HEK293 (cell line): ENCODE data around the gene SLC2A6.

ENCODE experiments used
- CTCF ChIA-PET: fragments of 350-600 bp; formaldehyde crosslinking; extraction: SDS; loops from one replicate; lab custom pipeline; 2021; ENCODE audit warnings: antibody characterized with exemption; lab: Yijun Ruan, JAX
- POLR2A ChIA-PET: fragments of 300-600 bp; formaldehyde crosslinking; extraction: SDS; loops from one replicate; lab custom pipeline; 2020; ENCODE audit warnings: antibody characterized with exemption, inconsistent platforms; lab: Yijun Ruan, JAX
- H3K27ac ChIP-seq: fragments of 200-500 bp; sonication (Bioruptor generic); 2 replicates; pipeline ENCODE4 v1.5.1; 2014; ENCODE audit warnings: low read depth, low read length, control low read depth, inconsistent platforms; ENCODE audit errors: extremely low read depth
- H3K36me3 ChIP-seq, 2 experiments: fragments of 200-500 bp in 1 of 2; sonication (Bioruptor generic) in 1 of 2; 1 replicate in 1 of 2; 2 replicates in 1 of 2; pipeline ENCODE4 v1.5.1; 2014 to 2017; ENCODE audit warnings: inconsistent platforms in 2 of 2, low read length in 2 of 2; ENCODE audit not compliant: control insufficient read depth in 2 of 2, insufficient read depth in 1 of 2
- H3K4me1 ChIP-seq: fragments of 200-500 bp; sonication (Bioruptor generic); 2 replicates; pipeline ENCODE4 v1.5.1; 2014; ENCODE audit warnings: mild to moderate bottlenecking, low read length, inconsistent platforms; ENCODE audit not compliant: control insufficient read depth, insufficient read depth
- H3K4me3 ChIP-seq: 2 replicates; pipeline ENCODE4 v1.5.1; 2011; ENCODE audit warnings: low read depth, mild to moderate bottlenecking, control low read depth, low read length, moderate library complexity
- H3K9me3 ChIP-seq: fragments of 200-500 bp; sonication (Bioruptor generic); 2 replicates; pipeline ENCODE4 v1.5.1; 2014; ENCODE audit warnings: low read depth, low read length, inconsistent platforms; ENCODE audit not compliant: control insufficient read depth, insufficient read depth
- BCL6B ChIP-seq: fragments of 450-650 bp; formaldehyde crosslinking; IDR thresholded peaks from 2 replicates; pipeline ENCODE4 v1.5.1; 2017; ENCODE audit warnings: missing biosample characterization, missing genetic modification characterization
- KLF17 ChIP-seq: fragments of 450-650 bp; formaldehyde crosslinking; IDR thresholded peaks from 2 replicates; pipeline ENCODE4 v1.5.1; 2016; ENCODE audit warnings: missing biosample characterization, missing genetic modification characterization
- SP2 ChIP-seq: fragments of 450-650 bp; formaldehyde crosslinking; IDR thresholded peaks from 2 replicates; pipeline ENCODE4 v1.5.1; 2016; ENCODE audit warnings: missing biosample characterization, missing genetic modification characterization
- ZBTB44 ChIP-seq: fragments of 450-650 bp; IDR thresholded peaks from 2 replicates; pipeline ENCODE4 v1.5.1; 2018; ENCODE audit warnings: missing biosample characterization, mild to moderate bottlenecking, missing genetic modification characterization
- ZBTB7A ChIP-seq: fragments of 450-650 bp; formaldehyde crosslinking; IDR thresholded peaks from 2 replicates; pipeline ENCODE4 v1.5.1; 2016; ENCODE audit warnings: low read depth, missing biosample characterization, missing genetic modification characterization
- ZNF114 ChIP-seq: fragments of 450-650 bp; formaldehyde crosslinking; IDR thresholded peaks from 2 replicates; pipeline ENCODE4 v1.5.0; 2017; ENCODE audit warnings: missing biosample characterization, missing genetic modification characterization
- ZNF133 ChIP-seq: fragments of 450-650 bp; formaldehyde crosslinking; IDR thresholded peaks from 2 replicates; pipeline ENCODE4 v1.5.1; 2016; ENCODE audit warnings: missing biosample characterization, missing genetic modification characterization
- ZNF148 ChIP-seq: fragments of 450-650 bp; formaldehyde crosslinking; IDR thresholded peaks from 2 replicates; pipeline ENCODE4 v1.5.0; 2017; ENCODE audit warnings: missing biosample characterization, missing genetic modification characterization, borderline replicate concordance
- ZNF23 ChIP-seq: fragments of 450-650 bp; formaldehyde crosslinking; IDR thresholded peaks from 2 replicates; pipeline ENCODE4 v1.5.1; 2016; ENCODE audit warnings: missing biosample characterization, missing genetic modification characterization, borderline replicate concordance
- ZNF280C ChIP-seq: fragments of 450-650 bp; formaldehyde crosslinking; IDR thresholded peaks from 2 replicates; pipeline ENCODE4 v1.5.1; 2016; ENCODE audit warnings: missing biosample characterization, missing genetic modification characterization
- ZNF433 ChIP-seq: fragments of 450-650 bp; formaldehyde crosslinking; IDR thresholded peaks from 2 replicates; pipeline ENCODE4 v1.5.1; 2016; ENCODE audit warnings: missing biosample characterization, missing genetic modification characterization, low read depth
- ZNF529 ChIP-seq: fragments of 450-650 bp; formaldehyde crosslinking; IDR thresholded peaks from 2 replicates; pipeline ENCODE4 v1.5.1; 2017; ENCODE audit warnings: missing genetic modification characterization, missing biosample characterization; ENCODE audit not compliant: insufficient replicate concordance
- ZNF639 ChIP-seq: fragments of 450-650 bp; formaldehyde crosslinking; IDR thresholded peaks from 2 replicates; pipeline ENCODE4 v1.5.1; 2016; ENCODE audit warnings: missing biosample characterization, missing genetic modification characterization
- ZNF677 ChIP-seq: fragments of 450-650 bp; IDR thresholded peaks from 2 replicates; pipeline ENCODE4 v1.5.0; 2018; ENCODE audit warnings: missing biosample characterization, mild to moderate bottlenecking, missing genetic modification characterization, moderate library complexity
- ZNF692 ChIP-seq: fragments of 450-650 bp; formaldehyde crosslinking; IDR thresholded peaks from 2 replicates; pipeline ENCODE4 v1.5.1; 2016; ENCODE audit warnings: missing biosample characterization, missing genetic modification characterization
- ZNF747 ChIP-seq: fragments of 450-650 bp; formaldehyde crosslinking; IDR thresholded peaks from 2 replicates; pipeline ENCODE4 v1.5.1; 2016; ENCODE audit warnings: missing biosample characterization, missing genetic modification characterization
- ZNF776 ChIP-seq: fragments of 450-650 bp; formaldehyde crosslinking; IDR thresholded peaks from 2 replicates; pipeline ENCODE4 v1.5.0; 2017; ENCODE audit warnings: missing biosample characterization, missing genetic modification characterization, borderline replicate concordance
- ZNF777 ChIP-seq: fragments of 450-650 bp; formaldehyde crosslinking; IDR thresholded peaks from 2 replicates; pipeline ENCODE4 v1.5.1; 2017; ENCODE audit warnings: missing biosample characterization, missing genetic modification characterization, borderline replicate concordance

The SLC2A6 gene

GRCh38 chr9:133496861-133497842, 18.3 kb upstream of the SLC2A6 start (continued):
- TF ChIP-seq ZNF280C (tag by site-specific recombination) = no peak
- no peak for TF ChIP-seq ZNF148 (tag by site-specific recombination)
- TF ChIP-seq ZNF747 = no peak
- TF ChIP-seq BCL6B (tag by site-specific recombination) = no peak
- no peak for TF ChIP-seq ZNF639 (tag by site-specific recombination)
- no peak for TF ChIP-seq ZNF692
- TF ChIP-seq ZNF23 = no peak
- no peak for TF ChIP-seq SP2 (tag by site-specific recombination)
- TF ChIP-seq ZNF433 (tag by site-specific recombination) = no peak
- TF ChIP-seq ZNF677 = no peak
- no peak for TF ChIP-seq ZNF114
- TF ChIP-seq, all 188 proteins: peak for 0

GRCh38 chr9:133495327-133496293, 16.7 kb upstream of the SLC2A6 start:
- Histone ChIP-seq H3K9me3 (no peaks in the 10 kb centered on the region), H3K4me3 (no peak overlapping the region), H3K36me3 (no peaks in the 10 kb centered on the region), H3K27ac (no peak overlapping the region), H3K4me1 (no peaks in the 10 kb centered on the region)
- CTCF ChIA-PET = interaction anchor here (0.7 to 2.6 kb wide), 4 partner anchors 9 to 256 kb away, joined by 3 to 36 read pairs (median 4); no protein-coding TSS in a partner anchor
- POLR2A ChIA-PET = interaction anchor here (1.2 kb wide), 1 partner anchor 44 kb away, joined by 3 read pairs; no protein-coding TSS in a partner anchor
- no peak for TF ChIP-seq ZBTB44 (tag by site-specific recombination)
- TF ChIP-seq ZNF776 = 0 out of 2 replicates have a peak, but pooled peaks have one; percentile 6
- peak; percentile 29; the same call in 1 of the 2 replicates for TF ChIP-seq ZNF133 (tag by site-specific recombination)
- no peak for TF ChIP-seq ZNF529 (tag by site-specific recombination)
- no peak for TF ChIP-seq KLF17 (tag by site-specific recombination)
- no peak for TF ChIP-seq ZBTB7A (tag by site-specific recombination)
- 0 out of 2 replicates have a peak, but pooled peaks have one; percentile 8 for TF ChIP-seq ZNF777
- TF ChIP-seq ZNF639 (tag by site-specific recombination) = no peak
